MV-4-11 (cell line): ENCODE measurements around the gene TMEM201.

ENCODE experiments used
- DNase-seq: peaks from one replicate; lab custom pipeline; 2025; lab: John Stamatoyannopoulos, UW

The TMEM201 gene

GRCh38 chr1:9621032-9621431, 32.3 kb downstream of the TMEM201 start:
- no peak for DNase-seq

- no peak for DNase-seq
Observed at GRCh38 chr1:9624081-9624480, 35.4 kb downstream of the TMEM201 start.

- peak; percentile 24 for DNase-seq
Observed at GRCh38 chr1:9625030-9625429, 36.3 kb downstream of the TMEM201 start.

GRCh38 chr1:9626201-9626608, 37.5 kb downstream of the TMEM201 start:
- DNase-seq: peak; percentile 65

GRCh38 chr1:9628541-9629444, 40.1 kb downstream of the TMEM201 start:
- peak; percentile 17 for DNase-seq

GRCh38 chr1:9629445-9630201, 40.9 kb downstream of the TMEM201 start:
- peak; percentile 90 for DNase-seq

GRCh38 chr1:9630331-9631111, 41.8 kb downstream of the TMEM201 start:
- DNase-seq: no peak

GRCh38 chr1:9631613-9632012, 42.9 kb downstream of the TMEM201 start:
- DNase-seq: no peak

- peak; percentile 89 for DNase-seq
Observed at GRCh38 chr1:9633493-9633892, 44.8 kb downstream of the TMEM201 start.

- no peak for DNase-seq
Observed at GRCh38 chr1:9634582-9634981, 45.9 kb downstream of the TMEM201 start.

- DNase-seq: no peak
Observed at GRCh38 chr1:9639227-9639626, 50.5 kb downstream of the TMEM201 start.

- peak; percentile 54 for DNase-seq
Observed at GRCh38 chr1:9643351-9644256, 54.9 kb downstream of the TMEM201 start.

GRCh38 chr1:9646037-9646436, 57.3 kb downstream of the TMEM201 start:
- DNase-seq: no peak

GRCh38 chr1:9648171-9648570, 59.5 kb downstream of the TMEM201 start:
- DNase-seq: no peak

GRCh38 chr1:9649769-9650168, 61.1 kb downstream of the TMEM201 start:
- no peak for DNase-seq

GRCh38 chr1:9651220-9651564, 62.5 kb downstream of the TMEM201 start:
- DNase-seq: no peak

- peak; percentile 48 for DNase-seq
Observed at GRCh38 chr1:9651565-9652378, 63.1 kb downstream of the TMEM201 start, which contains the start of gene PIK3CD. Gene PIK3CD (plus strand): TSS chr1:9651731. CDS start chr1:9710456, 58,725 bp downstream.

GRCh38 chr1:9652379-9653209, 63.9 kb downstream of the TMEM201 start:
- peak; percentile 77 for DNase-seq

- no peak for DNase-seq
Observed at GRCh38 chr1:9653210-9653490, 64.4 kb downstream of the TMEM201 start.
